Fibroblast of lung (primary cell): ENCODE measurements around the gene TGDS. TPM values are rescaled to one million over a fixed set of nuclear protein-coding genes. Genes with fewer than 3 reads are reported as not detected.

Source experiments
- DNase-seq, 2 donors: peaks; one replicate each; pipeline versions ENCODE4 v3.0.0 to v3.0.0-alpha.2; 2010; ENCODE audit warnings: low read depth in 2 of 2
- H2AFZ ChIP-seq: 2 replicates; pipeline ENCODE4 v1.5.1; 2012; ENCODE audit warnings: low read length, control low read depth, inconsistent platforms
- H3K27ac ChIP-seq: 2 replicates; pipeline ENCODE4 v1.5.1; 2011; ENCODE audit warnings: low read length, control low read depth; ENCODE audit not compliant: insufficient read depth
- H3K27me3 ChIP-seq: 2 replicates; pipeline ENCODE4 v1.5.1; 2011; ENCODE audit warnings: mild to moderate bottlenecking, low read length; ENCODE audit not compliant: control insufficient read depth, insufficient read depth
- H3K36me3 ChIP-seq: 2 replicates; pipeline ENCODE4 v1.5.1; 2011; ENCODE audit warnings: low read length; ENCODE audit not compliant: control insufficient read depth, insufficient read depth
- H3K4me1 ChIP-seq: 2 replicates; pipeline ENCODE4 v1.5.1; 2011; ENCODE audit warnings: low read length; ENCODE audit not compliant: control insufficient read depth, insufficient read depth; ENCODE audit errors: extremely low read depth
- H3K4me2 ChIP-seq: 2 replicates; pipeline ENCODE4 v1.5.1; 2011; ENCODE audit warnings: low read length, control low read depth; ENCODE audit not compliant: insufficient read depth; ENCODE audit errors: extremely low read depth
- H3K4me3 ChIP-seq, 4 experiments: fragments of 200-600 bp in 1 of 4; sonication (generic) in 1 of 4; replicated peaks in 1 of 4; 2 replicates each; pipeline ENCODE4 v1.5.1; 2011 to 2016; ENCODE audit warnings: low read length in 4 of 4, low read depth in 3 of 4, mild to moderate bottlenecking in 3 of 4, control low read depth in 2 of 4, inconsistent platforms in 1 of 4, mixed read lengths in 1 of 4; ENCODE audit not compliant: insufficient read depth in 1 of 4; ENCODE audit errors: control extremely low read depth in 1 of 4
- H3K79me2 ChIP-seq: 2 replicates; pipeline ENCODE4 v1.5.1; 2012; ENCODE audit warnings: mild to moderate bottlenecking, low read length, inconsistent platforms; ENCODE audit not compliant: control insufficient read depth, insufficient read depth
- H3K9ac ChIP-seq: 2 replicates; pipeline ENCODE4 v1.5.1; 2011; ENCODE audit warnings: mild to moderate bottlenecking, low read length, control low read depth; ENCODE audit not compliant: insufficient read depth
- H3K9me3 ChIP-seq: 2 replicates; pipeline ENCODE4 v1.5.1; 2012; ENCODE audit warnings: low read depth, low read length; ENCODE audit not compliant: control insufficient read depth, insufficient read depth
- H4K20me1 ChIP-seq: 2 replicates; pipeline ENCODE4 v1.5.1; 2011; ENCODE audit warnings: low read length; ENCODE audit not compliant: control insufficient read depth, insufficient read depth; ENCODE audit errors: extremely low read depth
- CTCF ChIP-seq, 2 donors: IDR thresholded peaks in 1 of 2; conservative IDR thresholded peaks in 1 of 2; 1 replicate in 1 of 2; 2 replicates in 1 of 2; pipeline ENCODE4 v1.5.1; 2011 to 2012; ENCODE audit warnings: low read length in 2 of 2, control low read depth in 1 of 2, inconsistent platforms in 1 of 2, low read depth in 1 of 2, mild to moderate bottlenecking in 1 of 2
- EZH2 ChIP-seq: IDR thresholded peaks from 2 replicates; pipeline ENCODE4 v1.5.1; 2012; ENCODE audit warnings: low read length, control low read depth, mild to moderate bottlenecking; ENCODE audit errors: missing control alignments
- polyA plus RNA-seq, 2 donors: library from polyadenylated mRNA; depleted of rRNA in 1 of 2; stranded (reverse) in 1 of 2; unstranded in 1 of 2; fragments of >200 nt; gene quantifications; 2 replicates each; pipeline ENCODE4 v1.2.1, GENCODE V29; 2011 to 2012; ENCODE audit warnings: missing spikeins in 1 of 2
- total RNA-seq: library from RNA; depleted of rRNA; stranded (reverse); fragments of >200 nt; gene quantifications from 2 replicates; pipeline ENCODE4 v1.2.1, GENCODE V29; 2014

TGDS gene
- total and polyA plus RNA-seq, 2 donors (not counting 1 experiment from before 2014, with no cell fraction given), result 13.4 to 15.2 TPM

- Histone ChIP-seq H3K4me1 (no peaks in the 10 kb centered on the region), H3K9me3 (no peaks in the 10 kb centered on the region), H3K9ac (no peak overlapping the region), H3K4me3 (no peak overlapping the region), H3K4me2 (no peak overlapping the region), H4K20me1 (no peaks in the 10 kb centered on the region), H3K36me3 (no peaks in the 10 kb centered on the region), H3K27me3 (no peaks in the 10 kb centered on the region), H3K79me2 (no peaks in the 10 kb centered on the region), H3K27ac (no peak overlapping the region), H2AFZ (no peak overlapping the region)
- no peak for TF ChIP-seq CTCF (conservative IDR thresholded peaks at IDR 0.05 in 1 of 2, IDR thresholded peaks at IDR 0.05 in 1 of 2; ENCODE audit: low read depth in 1 of 2, low read length in 2 of 2)
- TF ChIP-seq EZH2, result no peak
- no peak for DNase-seq
These were observed 53.0 kb downstream of the TGDS start for GRCh38 chr13:94542917-94543316.

- no peak overlapping the region for H3K27ac ChIP-seq
- H3K4me1 ChIP-seq, result no peaks in the 10 kb centered on the region
- H3K9ac ChIP-seq, result no peak overlapping the region
- no peaks in the 10 kb centered on the region for H3K79me2 ChIP-seq
- no peak overlapping the region for H3K4me3 ChIP-seq
- no peak overlapping the region for H2AFZ ChIP-seq
- H3K27me3 ChIP-seq, result no peaks in the 10 kb centered on the region
- H3K9me3 ChIP-seq, result no peaks in the 10 kb centered on the region
- H3K4me2 ChIP-seq, result no peak overlapping the region
- H4K20me1 ChIP-seq, result no peaks in the 10 kb centered on the region
- H3K36me3 ChIP-seq, result no peaks in the 10 kb centered on the region
- no peak for TF ChIP-seq CTCF (conservative IDR thresholded peaks at IDR 0.05 in 1 of 2, IDR thresholded peaks at IDR 0.05 in 1 of 2; ENCODE audit: low read depth in 1 of 2, low read length in 2 of 2)
- no peak for TF ChIP-seq EZH2
- peak in 1 of 2 donors; percentile 13 for DNase-seq
These were observed 58.0 kb downstream of the TGDS start for GRCh38 chr13:94537740-94538630.

- DNase-seq, result no peak
- H2AFZ ChIP-seq, result no peak overlapping the region
- no peaks in the 10 kb centered on the region for H3K27me3 ChIP-seq
- no peaks in the 10 kb centered on the region for H3K9me3 ChIP-seq
- no peak overlapping the region for H3K4me2 ChIP-seq
- H3K27ac ChIP-seq, result no peak overlapping the region
- no peaks in the 10 kb centered on the region for H3K36me3 ChIP-seq
- TF ChIP-seq CTCF (conservative IDR thresholded peaks at IDR 0.05 in 1 of 2, IDR thresholded peaks at IDR 0.05 in 1 of 2; ENCODE audit: low read depth in 1 of 2, low read length in 2 of 2) (no peak), EZH2 (no peak)
- H3K9ac ChIP-seq, result no peak overlapping the region
- no peaks in the 10 kb centered on the region for H3K79me2 ChIP-seq
- no peaks in the 10 kb centered on the region for H4K20me1 ChIP-seq
- no peak overlapping the region for H3K4me3 ChIP-seq
- H3K4me1 ChIP-seq, result no peaks in the 10 kb centered on the region
These were observed 60.2 kb downstream of the TGDS start for GRCh38 chr13:94535775-94536174.
